ENCODE measurements around the gene ZFPM1.

Gene ZFPM1

DNA sequence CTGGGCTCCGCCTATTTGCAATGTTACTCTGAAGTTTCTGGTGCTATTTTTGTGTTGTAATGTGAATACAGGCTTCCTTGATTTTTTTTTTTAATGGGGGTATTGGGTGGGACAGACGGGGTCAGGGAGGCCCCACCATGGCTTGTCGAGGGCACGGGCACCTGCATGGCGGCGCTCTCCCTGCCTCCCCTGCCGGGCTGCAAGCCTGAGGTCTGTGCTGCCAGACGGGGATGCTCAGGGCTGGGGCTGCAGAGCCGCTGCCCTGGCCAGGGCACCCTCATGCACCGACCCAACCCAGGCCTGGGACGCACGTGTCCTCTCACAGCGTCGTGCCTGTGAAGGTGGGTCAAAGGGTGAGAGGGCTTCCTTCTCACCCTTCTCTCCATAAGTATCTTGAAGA, 13.0 kb upstream of the ZFPM1 start:
- H3K9ac ChIP-seq (ENCODE audit: insufficient read length, low read depth) = no peak overlapping the region
- no peak for DNase-seq (ENCODE audit: low read depth, low spot score)
- peaks cover 12% of the 10 kb centered on the region for H3K27me3 ChIP-seq (ENCODE audit: insufficient read depth, insufficient read length)
- no peak overlapping the region for H3K4me3 ChIP-seq (ENCODE audit: insufficient read length, low read depth)
- H3K9me3 ChIP-seq (ENCODE audit: insufficient read depth, low read length) = no peaks in the 10 kb centered on the region
- no peak for TF ChIP-seq YY1 (IDR thresholded peaks at IDR 0.05; ENCODE audit: insufficient read depth, insufficient read length)
- no peak for TF ChIP-seq SUZ12 (IDR thresholded peaks at IDR 0.05; ENCODE audit: extremely low read depth, insufficient read depth, insufficient read length)
- TF ChIP-seq ZNF274 (IDR thresholded peaks at IDR 0.05; ENCODE audit: low read depth, low read length) = no peak
- peaks cover 30% of the 10 kb centered on the region for H3K36me3 ChIP-seq (ENCODE audit: insufficient read depth, insufficient read length, low read length)
- H3K4me1 ChIP-seq (ENCODE audit: insufficient read depth, insufficient read length) = peaks cover 20% of the 10 kb centered on the region

DNA sequence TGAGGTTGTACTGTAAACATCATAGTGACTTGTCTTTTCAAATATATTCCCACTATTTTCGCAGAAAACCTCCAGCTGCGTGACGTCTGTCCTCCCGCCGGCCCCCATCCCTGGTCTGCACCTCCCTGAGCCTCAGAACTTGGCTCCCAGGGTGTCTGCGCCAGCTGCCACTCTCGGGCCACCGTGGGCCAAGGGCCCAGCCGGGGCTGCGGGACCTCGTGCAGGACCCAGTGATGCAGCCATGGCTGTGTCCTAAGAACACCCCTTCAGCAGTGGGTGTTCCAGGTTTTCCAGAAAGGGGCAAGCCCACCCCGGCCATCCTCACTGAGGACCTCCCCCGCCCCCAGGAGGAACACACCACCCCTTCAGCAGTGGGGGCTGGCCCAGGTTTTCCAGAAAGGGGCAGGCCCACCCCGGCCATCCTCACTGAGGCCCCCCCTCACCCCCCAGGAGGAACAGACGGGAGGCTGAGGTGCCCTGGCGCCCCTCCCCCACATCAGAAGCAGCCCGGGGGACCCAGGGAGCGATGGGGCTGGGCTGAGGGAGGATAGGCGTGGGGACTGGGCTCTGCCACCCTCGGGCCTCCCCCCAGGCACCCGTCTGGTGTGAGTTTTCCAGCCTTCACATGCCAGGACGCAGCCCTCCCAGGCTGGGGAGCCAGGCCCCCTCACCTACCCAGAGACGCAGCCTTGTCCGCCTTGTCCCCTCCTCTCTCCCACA, 12.2 kb upstream of the ZFPM1 start:
- Histone ChIP-seq H3K4me3 (ENCODE audit: insufficient read length, low read depth) (no peak overlapping the region), H3K4me1 (ENCODE audit: insufficient read depth, insufficient read length) (peaks cover 22% of the 10 kb centered on the region), H3K9me3 (ENCODE audit: insufficient read depth, low read length) (no peaks in the 10 kb centered on the region), H3K27me3 (ENCODE audit: insufficient read depth, insufficient read length) (peaks cover 12% of the 10 kb centered on the region), H3K36me3 (ENCODE audit: insufficient read depth, insufficient read length, low read length) (peaks cover 29% of the 10 kb centered on the region), H3K9ac (ENCODE audit: insufficient read length, low read depth) (no peak overlapping the region)
- no peak for DNase-seq (ENCODE audit: low read depth, low spot score)
- TF ChIP-seq SUZ12 (IDR thresholded peaks at IDR 0.05; ENCODE audit: extremely low read depth, insufficient read depth, insufficient read length) = no peak
- TF ChIP-seq ZNF274 (IDR thresholded peaks at IDR 0.05; ENCODE audit: low read depth, low read length) = no peak
- TF ChIP-seq YY1 (IDR thresholded peaks at IDR 0.05; ENCODE audit: insufficient read depth, insufficient read length) = no peak

DNA sequence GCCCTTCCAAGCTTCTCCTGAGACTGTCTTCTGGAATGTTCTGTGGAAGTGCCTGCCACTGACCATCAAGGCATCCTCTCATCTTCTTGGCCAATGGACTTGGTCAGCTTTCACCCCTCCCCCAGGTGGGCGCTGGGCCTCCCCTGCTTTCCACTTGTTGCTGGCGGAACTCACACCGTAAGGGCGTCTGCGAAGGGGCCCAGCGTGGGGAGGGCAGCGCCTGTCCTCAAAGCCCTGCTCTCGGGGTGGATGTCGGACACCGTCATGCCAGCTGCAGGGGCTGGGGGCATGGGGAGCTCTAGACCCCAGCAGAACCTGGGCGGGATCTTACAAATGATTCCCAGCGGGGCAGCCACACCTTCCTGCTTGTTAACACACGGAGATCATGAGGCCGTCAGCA, 11.6 kb upstream of the ZFPM1 start:
- H3K27me3 ChIP-seq (ENCODE audit: insufficient read depth, insufficient read length) = peaks cover 14% of the 10 kb centered on the region
- H3K4me1 ChIP-seq (ENCODE audit: insufficient read depth, insufficient read length) = peaks cover 22% of the 10 kb centered on the region
- H3K9ac ChIP-seq (ENCODE audit: insufficient read length, low read depth) = no peak overlapping the region
- H3K4me3 ChIP-seq (ENCODE audit: insufficient read length, low read depth) = no peak overlapping the region
- no peaks in the 10 kb centered on the region for H3K9me3 ChIP-seq (ENCODE audit: insufficient read depth, low read length)
- TF ChIP-seq YY1 (IDR thresholded peaks at IDR 0.05; ENCODE audit: insufficient read depth, insufficient read length) (no peak), SUZ12 (IDR thresholded peaks at IDR 0.05; ENCODE audit: extremely low read depth, insufficient read depth, insufficient read length) (no peak), ZNF274 (IDR thresholded peaks at IDR 0.05; ENCODE audit: low read depth, low read length) (no peak)
- peaks cover 25% of the 10 kb centered on the region for H3K36me3 ChIP-seq (ENCODE audit: insufficient read depth, insufficient read length, low read length)
- no peak for DNase-seq (ENCODE audit: low read depth, low spot score)

DNA sequence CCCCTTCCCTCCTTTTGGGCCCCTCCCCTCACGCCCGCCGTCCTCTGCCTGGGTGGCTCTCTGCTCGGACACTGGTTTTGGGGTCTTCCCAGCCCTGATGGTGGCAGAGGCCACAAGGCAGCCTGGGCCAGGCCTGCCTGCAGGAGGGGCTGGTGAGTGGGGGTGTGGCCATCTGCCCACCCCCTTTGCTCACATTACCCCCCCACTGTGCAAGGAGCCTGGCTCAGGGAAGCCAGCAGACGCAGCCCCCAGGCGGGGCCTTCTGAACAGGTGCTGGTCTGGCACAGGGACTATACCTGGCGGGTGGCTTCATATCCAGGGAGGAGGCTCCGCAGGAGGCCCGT, 10.7 kb upstream of the ZFPM1 start:
- DNase-seq (ENCODE audit: low read depth, low spot score) = no peak
- Histone ChIP-seq H3K27me3 (ENCODE audit: insufficient read depth, insufficient read length) (peaks cover 22% of the 10 kb centered on the region), H3K9me3 (ENCODE audit: insufficient read depth, low read length) (no peaks in the 10 kb centered on the region), H3K4me1 (ENCODE audit: insufficient read depth, insufficient read length) (peaks cover 17% of the 10 kb centered on the region), H3K9ac (ENCODE audit: insufficient read length, low read depth) (peak overlapping the region; percentile 74), H3K4me3 (ENCODE audit: insufficient read length, low read depth) (no peak overlapping the region), H3K36me3 (ENCODE audit: insufficient read depth, insufficient read length, low read length) (peaks cover 19% of the 10 kb centered on the region)
- TF ChIP-seq ZNF274 (IDR thresholded peaks at IDR 0.05; ENCODE audit: low read depth, low read length) = no peak
- TF ChIP-seq YY1 (IDR thresholded peaks at IDR 0.05; ENCODE audit: insufficient read depth, insufficient read length) = no peak
- TF ChIP-seq SUZ12 (IDR thresholded peaks at IDR 0.05; ENCODE audit: extremely low read depth, insufficient read depth, insufficient read length) = no peak

DNA sequence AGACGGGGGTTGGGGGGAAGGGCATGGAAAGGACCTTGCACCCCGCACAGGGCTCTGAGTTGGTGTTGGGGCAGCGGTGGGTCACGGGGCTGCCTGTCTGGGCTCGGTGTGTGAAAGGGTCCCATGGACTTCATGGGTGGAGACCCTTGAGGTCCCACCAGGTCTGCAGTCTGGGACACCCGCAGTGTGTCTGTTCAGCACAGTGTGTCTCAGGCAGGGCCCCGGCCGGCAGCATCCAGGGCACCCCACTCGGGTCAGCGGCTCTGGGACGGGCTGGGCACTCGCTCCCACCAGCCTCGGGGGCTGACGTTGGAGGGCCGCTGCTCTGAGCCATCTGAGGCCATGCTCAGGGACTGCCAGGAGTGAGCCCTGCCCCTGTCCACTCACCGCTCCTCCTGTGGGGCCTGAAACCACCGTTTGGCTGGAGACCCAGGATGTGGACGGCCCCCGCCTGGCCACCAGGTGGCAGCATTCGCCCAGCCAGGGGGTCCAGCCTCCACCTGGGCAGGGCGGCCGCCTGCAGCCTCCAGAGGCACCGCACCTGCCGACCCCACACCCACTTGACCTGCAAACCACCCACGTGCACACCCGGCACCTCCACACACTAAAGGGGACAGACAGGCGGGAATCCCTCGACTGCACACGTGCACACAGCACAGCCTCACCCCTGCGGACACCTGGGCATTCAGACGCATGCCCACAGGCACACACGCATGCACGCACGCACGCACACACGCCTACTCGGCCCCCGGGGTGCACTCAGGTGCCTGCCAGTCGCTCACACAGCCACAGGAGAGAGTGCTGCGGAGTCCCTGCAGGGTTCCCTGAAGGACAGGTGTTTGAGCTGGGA, 10.1 kb upstream of the ZFPM1 start:
- peaks cover 28% of the 10 kb centered on the region for H3K27me3 ChIP-seq (ENCODE audit: insufficient read depth, insufficient read length)
- peaks cover 13% of the 10 kb centered on the region for H3K36me3 ChIP-seq (ENCODE audit: insufficient read depth, insufficient read length, low read length)
- TF ChIP-seq YY1 (IDR thresholded peaks at IDR 0.05; ENCODE audit: insufficient read depth, insufficient read length) = no peak
- TF ChIP-seq ZNF274 (IDR thresholded peaks at IDR 0.05; ENCODE audit: low read depth, low read length) = no peak
- no peak for TF ChIP-seq SUZ12 (IDR thresholded peaks at IDR 0.05; ENCODE audit: extremely low read depth, insufficient read depth, insufficient read length)
- peak overlapping the region; percentile 74 for H3K9ac ChIP-seq (ENCODE audit: insufficient read length, low read depth)
- H3K4me3 ChIP-seq (ENCODE audit: insufficient read length, low read depth) = no peak overlapping the region
- H3K4me1 ChIP-seq (ENCODE audit: insufficient read depth, insufficient read length) = peaks cover 17% of the 10 kb centered on the region
- H3K9me3 ChIP-seq (ENCODE audit: insufficient read depth, low read length) = no peaks in the 10 kb centered on the region
- peak; percentile 71 for DNase-seq (ENCODE audit: low read depth, low spot score)

DNA sequence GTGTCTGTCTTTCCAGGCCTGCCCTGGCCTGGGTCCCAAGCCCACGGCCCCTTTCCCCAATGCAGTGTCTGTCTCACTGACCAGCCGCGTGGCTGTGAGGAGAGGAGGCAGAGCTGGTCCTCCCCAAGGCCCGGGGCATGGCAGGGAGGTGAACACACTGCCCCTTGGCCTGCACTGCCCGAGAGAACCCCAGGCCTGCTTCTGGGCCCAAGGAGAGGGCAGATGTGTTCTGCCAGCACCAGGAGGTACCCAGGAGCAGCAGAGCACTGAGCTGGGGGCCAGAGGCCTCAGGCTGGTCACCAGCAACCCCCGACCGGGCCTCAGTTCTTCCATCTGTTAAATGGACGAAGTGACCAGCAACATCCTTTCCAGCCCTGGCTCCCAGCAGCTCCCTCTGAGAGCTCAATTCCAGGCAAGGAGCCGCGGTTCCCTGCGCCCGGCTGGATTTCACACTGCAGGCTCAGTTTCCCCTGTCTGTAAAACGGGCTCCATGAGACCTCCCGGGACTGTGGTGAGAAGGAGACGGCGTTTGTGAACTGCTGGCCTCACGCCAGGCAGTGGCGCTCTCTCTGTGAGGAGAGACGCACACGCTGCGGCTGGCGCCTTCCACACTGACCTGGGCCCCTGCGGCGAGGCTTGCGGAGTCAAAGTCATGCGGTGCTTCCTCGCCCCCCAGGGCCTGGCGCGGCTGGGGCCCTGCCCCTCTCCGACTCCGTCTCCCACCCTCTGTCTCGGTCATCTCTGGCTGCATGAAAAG, 8.1 kb upstream of the ZFPM1 start:
- no peak for DNase-seq (ENCODE audit: low read depth, low spot score)
- Histone ChIP-seq H3K4me3 (ENCODE audit: insufficient read length, low read depth) (no peak overlapping the region), H3K9ac (ENCODE audit: insufficient read length, low read depth) (peak overlapping the region; percentile 6), H3K4me1 (ENCODE audit: insufficient read depth, insufficient read length) (peaks cover 26% of the 10 kb centered on the region), H3K9me3 (ENCODE audit: insufficient read depth, low read length) (no peaks in the 10 kb centered on the region), H3K27me3 (ENCODE audit: insufficient read depth, insufficient read length) (peaks cover 40% of the 10 kb centered on the region), H3K36me3 (ENCODE audit: insufficient read depth, insufficient read length, low read length) (no peaks in the 10 kb centered on the region)
- TF ChIP-seq ZNF274 (IDR thresholded peaks at IDR 0.05; ENCODE audit: low read depth, low read length) = no peak
- TF ChIP-seq SUZ12 (IDR thresholded peaks at IDR 0.05; ENCODE audit: extremely low read depth, insufficient read depth, insufficient read length) = no peak
- TF ChIP-seq YY1 (IDR thresholded peaks at IDR 0.05; ENCODE audit: insufficient read depth, insufficient read length) = no peak
